ENCODE measurements around the gene SDK1.

- TF ChIP-seq POLR2A (IDR thresholded peaks at IDR 0.05; ENCODE audit: extremely low read depth, insufficient read length): no peak
- no peak for TF ChIP-seq MAX (IDR thresholded peaks at IDR 0.05; ENCODE audit: low read depth, low read length)
- TF ChIP-seq CTCF (IDR thresholded peaks at IDR 0.05; ENCODE audit: low read depth, low read length): no peak
Observed at GRCh38 chr7:4048336-4048735, 747.3 kb downstream of the SDK1 start.

Data from NB4 (cell line).